Liver (tissue), 3 donors: ENCODE results near the gene DNAJC15.

ENCODE experiments used
- JUND ChIP-seq, 2 donors: IDR thresholded peaks; 2 replicates each; pipeline ENCODE4 v1.6.1; 2016; ENCODE audit warnings: antibody characterized with exemption in 2 of 2
- RAD21 ChIP-seq, 2 donors: IDR thresholded peaks; 2 replicates each; pipeline ENCODE4 v1.6.1; 2016; ENCODE audit warnings: antibody characterized with exemption in 2 of 2, mild to moderate bottlenecking in 2 of 2
- SP1 ChIP-seq: IDR thresholded peaks from 2 replicates; pipeline ENCODE4 v1.6.1; 2018; ENCODE audit warnings: antibody characterized with exemption, mild to moderate bottlenecking
- YY1 ChIP-seq: IDR thresholded peaks from 2 replicates; pipeline ENCODE4 v1.6.1; 2016; ENCODE audit warnings: antibody characterized with exemption, mild to moderate bottlenecking
- TF ChIP-seq, protein P1 (sequence below): IDR thresholded peaks from 2 replicates; pipeline ENCODE4 v1.6.1; 2016; ENCODE audit warnings: antibody characterized with exemption
- TF ChIP-seq, protein P2 (sequence below): fragments of 150-350 bp; IDR thresholded peaks from 2 replicates; pipeline ENCODE4 v1.5.1; 2017; ENCODE audit warnings: improper control_type of control experiment, low read depth, low read length; ENCODE audit not compliant: missing input control
- TF ChIP-seq, protein P3 (sequence below): IDR thresholded peaks from 2 replicates; pipeline ENCODE4 v1.6.1; 2016; ENCODE audit warnings: antibody characterized with exemption, mild to moderate bottlenecking
- TF ChIP-seq, protein P4 (sequence below): IDR thresholded peaks from 2 replicates; pipeline ENCODE4 v1.6.1; 2016; ENCODE audit warnings: antibody characterized with exemption
- donor health status: healthy.
- donor health status: healthy.

DNA sequence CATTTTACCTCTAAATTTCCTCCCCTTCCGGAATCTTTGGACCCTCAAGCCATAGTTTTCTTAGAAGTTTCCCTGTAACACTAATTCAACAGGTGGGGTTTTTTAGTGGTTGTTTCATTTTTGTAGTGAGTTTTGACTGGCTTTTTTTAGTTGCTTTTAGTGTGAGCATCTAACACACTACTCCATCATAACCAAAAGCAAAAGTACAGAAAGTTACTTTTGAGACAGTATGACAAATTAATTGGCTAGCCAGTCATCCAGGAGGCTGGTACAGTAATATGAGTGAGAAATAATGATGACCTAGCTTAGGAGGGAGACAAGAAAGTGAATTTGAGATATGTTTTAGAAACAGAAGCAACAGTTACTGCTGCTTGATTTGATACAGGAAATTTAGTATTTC lies 71.5 kb downstream of the DNAJC15 start:
- TF ChIP-seq, protein P1, sequence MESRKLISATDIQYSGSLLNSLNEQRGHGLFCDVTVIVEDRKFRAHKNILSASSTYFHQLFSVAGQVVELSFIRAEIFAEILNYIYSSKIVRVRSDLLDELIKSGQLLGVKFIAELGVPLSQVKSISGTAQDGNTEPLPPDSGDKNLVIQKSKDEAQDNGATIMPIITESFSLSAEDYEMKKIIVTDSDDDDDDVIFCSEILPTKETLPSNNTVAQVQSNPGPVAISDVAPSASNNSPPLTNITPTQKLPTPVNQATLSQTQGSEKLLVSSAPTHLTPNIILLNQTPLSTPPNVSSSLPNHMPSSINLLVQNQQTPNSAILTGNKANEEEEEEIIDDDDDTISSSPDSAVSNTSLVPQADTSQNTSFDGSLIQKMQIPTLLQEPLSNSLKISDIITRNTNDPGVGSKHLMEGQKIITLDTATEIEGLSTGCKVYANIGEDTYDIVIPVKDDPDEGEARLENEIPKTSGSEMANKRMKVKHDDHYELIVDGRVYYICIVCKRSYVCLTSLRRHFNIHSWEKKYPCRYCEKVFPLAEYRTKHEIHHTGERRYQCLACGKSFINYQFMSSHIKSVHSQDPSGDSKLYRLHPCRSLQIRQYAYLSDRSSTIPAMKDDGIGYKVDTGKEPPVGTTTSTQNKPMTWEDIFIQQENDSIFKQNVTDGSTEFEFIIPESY: no peak
- TF ChIP-seq, protein P2, sequence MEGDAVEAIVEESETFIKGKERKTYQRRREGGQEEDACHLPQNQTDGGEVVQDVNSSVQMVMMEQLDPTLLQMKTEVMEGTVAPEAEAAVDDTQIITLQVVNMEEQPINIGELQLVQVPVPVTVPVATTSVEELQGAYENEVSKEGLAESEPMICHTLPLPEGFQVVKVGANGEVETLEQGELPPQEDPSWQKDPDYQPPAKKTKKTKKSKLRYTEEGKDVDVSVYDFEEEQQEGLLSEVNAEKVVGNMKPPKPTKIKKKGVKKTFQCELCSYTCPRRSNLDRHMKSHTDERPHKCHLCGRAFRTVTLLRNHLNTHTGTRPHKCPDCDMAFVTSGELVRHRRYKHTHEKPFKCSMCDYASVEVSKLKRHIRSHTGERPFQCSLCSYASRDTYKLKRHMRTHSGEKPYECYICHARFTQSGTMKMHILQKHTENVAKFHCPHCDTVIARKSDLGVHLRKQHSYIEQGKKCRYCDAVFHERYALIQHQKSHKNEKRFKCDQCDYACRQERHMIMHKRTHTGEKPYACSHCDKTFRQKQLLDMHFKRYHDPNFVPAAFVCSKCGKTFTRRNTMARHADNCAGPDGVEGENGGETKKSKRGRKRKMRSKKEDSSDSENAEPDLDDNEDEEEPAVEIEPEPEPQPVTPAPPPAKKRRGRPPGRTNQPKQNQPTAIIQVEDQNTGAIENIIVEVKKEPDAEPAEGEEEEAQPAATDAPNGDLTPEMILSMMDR: no peak
- TF ChIP-seq, protein P3, sequence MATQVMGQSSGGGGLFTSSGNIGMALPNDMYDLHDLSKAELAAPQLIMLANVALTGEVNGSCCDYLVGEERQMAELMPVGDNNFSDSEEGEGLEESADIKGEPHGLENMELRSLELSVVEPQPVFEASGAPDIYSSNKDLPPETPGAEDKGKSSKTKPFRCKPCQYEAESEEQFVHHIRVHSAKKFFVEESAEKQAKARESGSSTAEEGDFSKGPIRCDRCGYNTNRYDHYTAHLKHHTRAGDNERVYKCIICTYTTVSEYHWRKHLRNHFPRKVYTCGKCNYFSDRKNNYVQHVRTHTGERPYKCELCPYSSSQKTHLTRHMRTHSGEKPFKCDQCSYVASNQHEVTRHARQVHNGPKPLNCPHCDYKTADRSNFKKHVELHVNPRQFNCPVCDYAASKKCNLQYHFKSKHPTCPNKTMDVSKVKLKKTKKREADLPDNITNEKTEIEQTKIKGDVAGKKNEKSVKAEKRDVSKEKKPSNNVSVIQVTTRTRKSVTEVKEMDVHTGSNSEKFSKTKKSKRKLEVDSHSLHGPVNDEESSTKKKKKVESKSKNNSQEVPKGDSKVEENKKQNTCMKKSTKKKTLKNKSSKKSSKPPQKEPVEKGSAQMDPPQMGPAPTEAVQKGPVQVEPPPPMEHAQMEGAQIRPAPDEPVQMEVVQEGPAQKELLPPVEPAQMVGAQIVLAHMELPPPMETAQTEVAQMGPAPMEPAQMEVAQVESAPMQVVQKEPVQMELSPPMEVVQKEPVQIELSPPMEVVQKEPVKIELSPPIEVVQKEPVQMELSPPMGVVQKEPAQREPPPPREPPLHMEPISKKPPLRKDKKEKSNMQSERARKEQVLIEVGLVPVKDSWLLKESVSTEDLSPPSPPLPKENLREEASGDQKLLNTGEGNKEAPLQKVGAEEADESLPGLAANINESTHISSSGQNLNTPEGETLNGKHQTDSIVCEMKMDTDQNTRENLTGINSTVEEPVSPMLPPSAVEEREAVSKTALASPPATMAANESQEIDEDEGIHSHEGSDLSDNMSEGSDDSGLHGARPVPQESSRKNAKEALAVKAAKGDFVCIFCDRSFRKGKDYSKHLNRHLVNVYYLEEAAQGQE: no peak
- TF ChIP-seq RAD21 (IDR thresholded peaks at IDR 0.05) (no peak), YY1 (no peak), JUND (IDR thresholded peaks at IDR 0.05) (no peak), SP1 (no peak)
- TF ChIP-seq, protein P4, sequence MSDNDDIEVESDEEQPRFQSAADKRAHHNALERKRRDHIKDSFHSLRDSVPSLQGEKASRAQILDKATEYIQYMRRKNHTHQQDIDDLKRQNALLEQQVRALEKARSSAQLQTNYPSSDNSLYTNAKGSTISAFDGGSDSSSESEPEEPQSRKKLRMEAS: no peak
